Panc1 (cell line): ENCODE results near the gene SDS.

Experiments used
- POLR2AphosphoS5 ChIP-seq: IDR thresholded peaks from 2 replicates; pipeline ENCODE4 v1.6.1; 2012; ENCODE audit warnings: mild to moderate bottlenecking, low read depth, low read length, moderate library complexity
- TF ChIP-seq, protein P1 (sequence below), 2 experiments: IDR thresholded peaks; 2 replicates each; pipeline ENCODE4 v1.6.1; 2011 to 2012; ENCODE audit warnings: low read depth in 2 of 2, control low read depth in 1 of 2, low read length in 1 of 2, mild to moderate bottlenecking in 1 of 2, moderate library complexity in 1 of 2; ENCODE audit not compliant: insufficient read depth in 1 of 2

- TF ChIP-seq, protein P1, sequence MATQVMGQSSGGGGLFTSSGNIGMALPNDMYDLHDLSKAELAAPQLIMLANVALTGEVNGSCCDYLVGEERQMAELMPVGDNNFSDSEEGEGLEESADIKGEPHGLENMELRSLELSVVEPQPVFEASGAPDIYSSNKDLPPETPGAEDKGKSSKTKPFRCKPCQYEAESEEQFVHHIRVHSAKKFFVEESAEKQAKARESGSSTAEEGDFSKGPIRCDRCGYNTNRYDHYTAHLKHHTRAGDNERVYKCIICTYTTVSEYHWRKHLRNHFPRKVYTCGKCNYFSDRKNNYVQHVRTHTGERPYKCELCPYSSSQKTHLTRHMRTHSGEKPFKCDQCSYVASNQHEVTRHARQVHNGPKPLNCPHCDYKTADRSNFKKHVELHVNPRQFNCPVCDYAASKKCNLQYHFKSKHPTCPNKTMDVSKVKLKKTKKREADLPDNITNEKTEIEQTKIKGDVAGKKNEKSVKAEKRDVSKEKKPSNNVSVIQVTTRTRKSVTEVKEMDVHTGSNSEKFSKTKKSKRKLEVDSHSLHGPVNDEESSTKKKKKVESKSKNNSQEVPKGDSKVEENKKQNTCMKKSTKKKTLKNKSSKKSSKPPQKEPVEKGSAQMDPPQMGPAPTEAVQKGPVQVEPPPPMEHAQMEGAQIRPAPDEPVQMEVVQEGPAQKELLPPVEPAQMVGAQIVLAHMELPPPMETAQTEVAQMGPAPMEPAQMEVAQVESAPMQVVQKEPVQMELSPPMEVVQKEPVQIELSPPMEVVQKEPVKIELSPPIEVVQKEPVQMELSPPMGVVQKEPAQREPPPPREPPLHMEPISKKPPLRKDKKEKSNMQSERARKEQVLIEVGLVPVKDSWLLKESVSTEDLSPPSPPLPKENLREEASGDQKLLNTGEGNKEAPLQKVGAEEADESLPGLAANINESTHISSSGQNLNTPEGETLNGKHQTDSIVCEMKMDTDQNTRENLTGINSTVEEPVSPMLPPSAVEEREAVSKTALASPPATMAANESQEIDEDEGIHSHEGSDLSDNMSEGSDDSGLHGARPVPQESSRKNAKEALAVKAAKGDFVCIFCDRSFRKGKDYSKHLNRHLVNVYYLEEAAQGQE (IDR thresholded peaks at IDR 0.05; ENCODE audit: insufficient read depth in 1 of 2, low read depth in 2 of 2, low read length in 1 of 2), result no peak
- TF ChIP-seq POLR2AphosphoS5, result no peak
These were observed 19.4 kb upstream of the SDS start for GRCh38 chr12:113422886-113423669.
